Trophoblast cell (in vitro differentiated cells and primary cell): Measurements from ENCODE around the gene ZFAND2B.

ENCODE experiments used
- DNase-seq, 2 donors: peaks; one replicate each; pipeline ENCODE4 v3.0.0-alpha.2; 2016
- H2AFZ ChIP-seq: 2 replicates; pipeline ENCODE4 v1.6.1; 2013; ENCODE audit warnings: low read length, moderate library complexity, mild to moderate bottlenecking; ENCODE audit not compliant: insufficient read depth, poor library complexity
- H2AK5ac ChIP-seq: 2 replicates; pipeline ENCODE4 v1.6.1; 2013; ENCODE audit warnings: mild to moderate bottlenecking, low read length
- H2BK120ac ChIP-seq: 2 replicates; pipeline ENCODE4 v1.6.1; 2013; ENCODE audit warnings: low read length, mild to moderate bottlenecking, moderate library complexity; ENCODE audit not compliant: insufficient read depth, poor library complexity
- H2BK12ac ChIP-seq: 2 replicates; pipeline ENCODE4 v1.6.1; 2013; ENCODE audit warnings: mild to moderate bottlenecking, low read length, moderate library complexity
- H2BK5ac ChIP-seq: 2 replicates; pipeline ENCODE4 v1.6.1; 2013; ENCODE audit warnings: low read length, low read depth, moderate library complexity, mild to moderate bottlenecking; ENCODE audit not compliant: poor library complexity
- H3K14ac ChIP-seq: 2 replicates; pipeline ENCODE4 v1.6.1; 2013; ENCODE audit warnings: mild to moderate bottlenecking, low read length
- H3K18ac ChIP-seq: 2 replicates; pipeline ENCODE4 v1.6.1; 2013; ENCODE audit warnings: mild to moderate bottlenecking, low read length
- H3K23ac ChIP-seq: 2 replicates; pipeline ENCODE4 v1.6.1; 2013; ENCODE audit warnings: low read length
- H3K27ac ChIP-seq: 2 replicates; pipeline ENCODE4 v1.5.1; 2013; ENCODE audit warnings: low read depth, mild to moderate bottlenecking, inconsistent platforms, low read length, moderate library complexity
- H3K27me3 ChIP-seq: 2 replicates; pipeline ENCODE4 v1.6.1; 2013; ENCODE audit warnings: inconsistent platforms, mild to moderate bottlenecking, low read length, moderate library complexity; ENCODE audit not compliant: insufficient read depth
- H3K36me3 ChIP-seq, 2 experiments: 1 replicate in 1 of 2; 2 replicates in 1 of 2; pipeline ENCODE4 v1.6.1; 2013; ENCODE audit warnings: low read length in 2 of 2, mild to moderate bottlenecking in 2 of 2, moderate library complexity in 1 of 2; ENCODE audit not compliant: insufficient read depth in 2 of 2, control insufficient read depth in 1 of 2
- H3K4ac ChIP-seq: 2 replicates; pipeline ENCODE4 v1.6.1; 2013; ENCODE audit warnings: low read depth, mild to moderate bottlenecking, low read length, moderate library complexity
- H3K4me1 ChIP-seq, 2 experiments: 1 replicate in 1 of 2; 2 replicates in 1 of 2; pipeline ENCODE4 v1.6.1; 2013; ENCODE audit warnings: low read length in 2 of 2, mild to moderate bottlenecking in 2 of 2, moderate library complexity in 1 of 2; ENCODE audit not compliant: insufficient read depth in 2 of 2, control insufficient read depth in 1 of 2
- H3K4me2 ChIP-seq: 2 replicates; pipeline ENCODE4 v1.6.1; 2013; ENCODE audit warnings: inconsistent platforms, mild to moderate bottlenecking, low read length, moderate library complexity
- H3K4me3 ChIP-seq: 2 replicates; pipeline ENCODE4 v1.5.1; 2013; ENCODE audit warnings: mild to moderate bottlenecking, low read depth, low read length, inconsistent platforms
- H3K79me1 ChIP-seq: one replicate; pipeline ENCODE4 v1.6.1; 2013; ENCODE audit warnings: low read length
- H3K79me2 ChIP-seq: 2 replicates; pipeline ENCODE4 v1.6.1; 2013; ENCODE audit warnings: low read length, mild to moderate bottlenecking; ENCODE audit not compliant: control insufficient read depth, insufficient read depth, poor library complexity
- H3K9ac ChIP-seq: 2 replicates; pipeline ENCODE4 v1.6.1; 2013; ENCODE audit warnings: mild to moderate bottlenecking, low read length
- H3K9me3 ChIP-seq: 2 replicates; pipeline ENCODE4 v1.6.1; 2013; ENCODE audit warnings: low read depth, mild to moderate bottlenecking, control low read depth, inconsistent platforms, low read length; ENCODE audit not compliant: insufficient read depth
- H4K12ac ChIP-seq: 2 replicates; pipeline ENCODE4 v1.6.1; 2013; ENCODE audit warnings: low read depth, mild to moderate bottlenecking, low read length, moderate library complexity
- H4K8ac ChIP-seq: 2 replicates; pipeline ENCODE4 v1.6.1; 2013; ENCODE audit warnings: low read depth, mild to moderate bottlenecking, low read length, moderate library complexity
- H4K91ac ChIP-seq: one replicate; pipeline ENCODE4 v1.6.1; 2013; ENCODE audit warnings: low read depth, mild to moderate bottlenecking, low read length, moderate library complexity
- WGBS: extraction: QIAGEN DNeasy Blood & Tissue Kit; methylation state at CpG from one replicate; pipeline ENCODE4 v1.1.7; 2013; ENCODE audit warnings: missing lambda C conversion rate; ENCODE audit not compliant: insufficient read length, insufficient coverage; ENCODE audit errors: extremely low coverage; 5-methylcytosine and 5-hydroxymethylcytosine counted together

ZFAND2B gene

GRCh38 chr2:219176818-219177551 is 29.6 kb upstream of the ZFAND2B start, which contains the start of gene CNPPD1:
Gene CNPPD1, minus strand, starts transcription at chr2:219176925. Its CDS starts 97 bp downstream, at chr2:219176828.
- Histone ChIP-seq H4K91ac (peak within 1 kb of the TSS; percentile 91), H4K8ac (peak within 1 kb of the TSS; percentile 98), H2AFZ (peak within 1 kb of the TSS; percentile 89), H3K4ac (peak within 1 kb of the TSS; percentile 76), H3K23ac (no peak within 1 kb of the TSS), H3K18ac (peak within 1 kb of the TSS; percentile 85), H3K36me3 (peaks cover 39 to 44% of the 10 kb centered on the region in 2 experiments), H3K14ac (peak within 1 kb of the TSS; percentile 96), H3K79me2 (peaks cover 7% of the 10 kb centered on the region), H3K4me1 (peaks cover 3 to 9% of the 10 kb centered on the region in 2 experiments), H3K9ac (peak within 1 kb of the TSS; percentile 89), H2AK5ac (peak within 1 kb of the TSS; percentile 23), H3K79me1 (peaks cover 17% of the 10 kb centered on the region), H3K9me3 (no peaks in the 10 kb centered on the region), H2BK12ac (no peak within 1 kb of the TSS), H4K12ac (peak within 1 kb of the TSS; percentile 84), H3K27ac (peak within 1 kb of the TSS; percentile 95), H3K4me2 (peak within 1 kb of the TSS; percentile 99), H3K4me3 (peak within 1 kb of the TSS; percentile 84), H3K27me3 (no peaks in the 10 kb centered on the region), H2BK120ac (peak within 1 kb of the TSS; percentile 80), H2BK5ac (peak within 1 kb of the TSS; percentile 93)
- WGBS = no CpG with 5 or more reads among the region's 69 CpGs
- peak; percentile 76 to 85 for DNase-seq

- peak within 1 kb of the TSS; percentile 76 for H3K4ac ChIP-seq
- H2BK12ac ChIP-seq = no peak within 1 kb of the TSS
- H3K18ac ChIP-seq = peak within 1 kb of the TSS; percentile 92
- peak; percentile 85 to 88 for DNase-seq
- H2BK120ac ChIP-seq = peak within 1 kb of the TSS; percentile 80
- H3K27ac ChIP-seq = peak within 1 kb of the TSS; percentile 95
- H3K79me2 ChIP-seq = peaks cover 7% of the 10 kb centered on the region
- H4K91ac ChIP-seq = peak within 1 kb of the TSS; percentile 91
- peaks cover 42 to 45% of the 10 kb centered on the region in 2 experiments for H3K36me3 ChIP-seq
- peak within 1 kb of the TSS; percentile 89 for H2AFZ ChIP-seq
- no peaks in the 10 kb centered on the region for H3K9me3 ChIP-seq
- H2AK5ac ChIP-seq = peak within 1 kb of the TSS; percentile 50
- peak within 1 kb of the TSS; percentile 84 for H4K12ac ChIP-seq
- WGBS = no CpG with 5 or more reads among the region's 67 CpGs
- H4K8ac ChIP-seq = peak within 1 kb of the TSS; percentile 98
- no peak within 1 kb of the TSS for H3K23ac ChIP-seq
- peak within 1 kb of the TSS; percentile 93 for H2BK5ac ChIP-seq
- peaks cover 17% of the 10 kb centered on the region for H3K79me1 ChIP-seq
- peak within 1 kb of the TSS; percentile 99 for H3K4me3 ChIP-seq
- H3K9ac ChIP-seq = peak within 1 kb of the TSS; percentile 89
- H3K4me2 ChIP-seq = peak within 1 kb of the TSS; percentile 99
- peak within 1 kb of the TSS; percentile 96 for H3K14ac ChIP-seq
- H3K4me1 ChIP-seq = peaks cover 3 to 9% of the 10 kb centered on the region in 2 experiments
- H3K27me3 ChIP-seq = no peaks in the 10 kb centered on the region
Measured at GRCh38 chr2:219177552-219178376, 28.8 kb upstream of the ZFAND2B start, which contains the start of gene RETREG2. Gene RETREG2, plus strand, starts transcription at chr2:219178275. Its CDS starts 78 bp downstream, at chr2:219178353.

GRCh38 chr2:219178377-219179175 is 28.0 kb upstream of the ZFAND2B start:
- Histone ChIP-seq H4K91ac (peak overlapping the region; percentile 89), H4K8ac (peak overlapping the region; percentile 92), H3K79me1 (peaks cover 17% of the 10 kb centered on the region), H2BK5ac (peak overlapping the region; percentile 71), H3K79me2 (peaks cover 7% of the 10 kb centered on the region), H3K4me2 (peak overlapping the region; percentile 85), H2BK12ac (no peak overlapping the region), H3K36me3 (peaks cover 40 to 47% of the 10 kb centered on the region in 2 experiments), H2AFZ (peak overlapping the region; percentile 89), H3K23ac (no peak overlapping the region), H3K27me3 (no peaks in the 10 kb centered on the region), H3K9me3 (no peaks in the 10 kb centered on the region), H4K12ac (peak overlapping the region; percentile 22), H3K27ac (peak overlapping the region; percentile 95), H3K18ac (peak overlapping the region; percentile 92), H3K4ac (peak overlapping the region; percentile 73), H2BK120ac (peak overlapping the region; percentile 65), H3K4me1 (peaks cover 3 to 9% of the 10 kb centered on the region in 2 experiments), H3K14ac (peak overlapping the region; percentile 92), H2AK5ac (peak overlapping the region; percentile 50), H3K9ac (peak overlapping the region; percentile 82), H3K4me3 (peak overlapping the region; percentile 99)
- no CpG with 5 or more reads among the region's 45 CpGs for WGBS
- DNase-seq = peak; percentile 7 to 46
